ENCODE results near the gene MEAK7. TPM values are rescaled to one million over a fixed set of nuclear protein-coding genes. Genes with fewer than 3 reads are reported as not detected.

Gene MEAK7, protein sequence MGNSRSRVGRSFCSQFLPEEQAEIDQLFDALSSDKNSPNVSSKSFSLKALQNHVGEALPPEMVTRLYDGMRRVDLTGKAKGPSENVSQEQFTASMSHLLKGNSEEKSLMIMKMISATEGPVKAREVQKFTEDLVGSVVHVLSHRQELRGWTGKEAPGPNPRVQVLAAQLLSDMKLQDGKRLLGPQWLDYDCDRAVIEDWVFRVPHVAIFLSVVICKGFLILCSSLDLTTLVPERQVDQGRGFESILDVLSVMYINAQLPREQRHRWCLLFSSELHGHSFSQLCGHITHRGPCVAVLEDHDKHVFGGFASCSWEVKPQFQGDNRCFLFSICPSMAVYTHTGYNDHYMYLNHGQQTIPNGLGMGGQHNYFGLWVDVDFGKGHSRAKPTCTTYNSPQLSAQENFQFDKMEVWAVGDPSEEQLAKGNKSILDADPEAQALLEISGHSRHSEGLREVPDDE
- 28.5 and 30.3 TPM in 2 replicates for total RNA-seq (ENCODE audit: low replicate concordance)
- long read RNA-seq, full-length matches to known transcripts: 37 of 91 reads
- long read RNA-seq, partial matches to known transcripts: 10 of 91 reads
- long read RNA-seq, other reads (novel, unspliced or antisense): 44 of 91 reads

DNA sequence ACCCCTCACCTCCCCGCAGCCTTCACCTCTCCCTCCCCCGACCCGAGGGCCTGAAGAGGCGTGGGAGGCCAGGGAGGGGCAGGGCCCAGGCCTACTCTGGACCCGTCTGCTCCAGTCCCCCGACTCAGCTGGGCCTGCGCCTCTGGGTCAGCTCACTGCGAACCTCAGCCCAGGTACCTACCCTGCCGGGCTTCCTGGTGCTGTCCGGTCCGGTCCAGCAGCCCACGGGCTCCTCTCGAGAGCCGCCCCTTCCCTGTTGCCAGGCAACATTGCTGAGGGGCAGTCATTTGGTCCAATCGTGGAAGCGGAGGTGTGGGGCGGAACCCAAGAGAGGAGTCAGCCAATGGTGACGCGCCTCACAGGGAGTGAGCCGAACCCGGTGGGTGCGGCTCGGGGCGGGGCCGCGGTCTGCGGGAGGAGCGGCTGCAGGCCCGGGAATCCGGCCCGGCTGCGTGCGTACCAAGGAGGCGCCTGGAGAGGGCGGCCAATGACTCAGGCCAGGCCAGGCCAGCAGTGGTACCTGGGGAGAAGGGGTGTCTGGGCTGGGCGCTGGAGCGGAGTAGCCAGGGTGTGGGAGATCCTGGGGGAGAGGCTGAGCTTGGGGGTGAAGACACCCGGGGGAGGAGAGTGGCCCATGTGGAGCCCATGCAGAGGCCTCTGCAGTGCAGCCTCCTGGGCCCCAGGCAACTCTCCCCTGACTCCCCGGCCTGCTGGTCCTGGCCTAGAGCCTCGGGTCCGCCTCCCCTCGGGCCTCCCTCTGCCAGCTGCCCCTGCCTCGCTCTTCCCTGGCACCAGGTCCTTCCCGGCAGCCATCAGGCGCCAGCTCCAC, at the start of gene MEAK7:
Gene MEAK7, minus strand, starts transcription at position 240 of the 829 bp plus-strand sequence. CDS start 6,573 bp downstream, outside the sequence.
- DNase-seq (ENCODE audit: extremely low spot score, unreplicated experiment): peak; percentile 99
- Mint-ChIP-seq H3K36me3 (peaks cover 4% of the 10 kb centered on the region), H3K9me3 (no peaks in the 10 kb centered on the region), H3K4me1 (ENCODE audit: unreplicated experiment) (peaks cover 23% of the 10 kb centered on the region), H3K27me3 (peaks cover 3% of the 10 kb centered on the region), H3K27ac (peak within 1 kb of the TSS; percentile 84), H3K4me3 (peak within 1 kb of the TSS; percentile 92)
- TF ChIP-seq, protein P1, sequence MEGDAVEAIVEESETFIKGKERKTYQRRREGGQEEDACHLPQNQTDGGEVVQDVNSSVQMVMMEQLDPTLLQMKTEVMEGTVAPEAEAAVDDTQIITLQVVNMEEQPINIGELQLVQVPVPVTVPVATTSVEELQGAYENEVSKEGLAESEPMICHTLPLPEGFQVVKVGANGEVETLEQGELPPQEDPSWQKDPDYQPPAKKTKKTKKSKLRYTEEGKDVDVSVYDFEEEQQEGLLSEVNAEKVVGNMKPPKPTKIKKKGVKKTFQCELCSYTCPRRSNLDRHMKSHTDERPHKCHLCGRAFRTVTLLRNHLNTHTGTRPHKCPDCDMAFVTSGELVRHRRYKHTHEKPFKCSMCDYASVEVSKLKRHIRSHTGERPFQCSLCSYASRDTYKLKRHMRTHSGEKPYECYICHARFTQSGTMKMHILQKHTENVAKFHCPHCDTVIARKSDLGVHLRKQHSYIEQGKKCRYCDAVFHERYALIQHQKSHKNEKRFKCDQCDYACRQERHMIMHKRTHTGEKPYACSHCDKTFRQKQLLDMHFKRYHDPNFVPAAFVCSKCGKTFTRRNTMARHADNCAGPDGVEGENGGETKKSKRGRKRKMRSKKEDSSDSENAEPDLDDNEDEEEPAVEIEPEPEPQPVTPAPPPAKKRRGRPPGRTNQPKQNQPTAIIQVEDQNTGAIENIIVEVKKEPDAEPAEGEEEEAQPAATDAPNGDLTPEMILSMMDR (conservative IDR thresholded peaks at IDR 0.05): peak; percentile 13

DNA sequence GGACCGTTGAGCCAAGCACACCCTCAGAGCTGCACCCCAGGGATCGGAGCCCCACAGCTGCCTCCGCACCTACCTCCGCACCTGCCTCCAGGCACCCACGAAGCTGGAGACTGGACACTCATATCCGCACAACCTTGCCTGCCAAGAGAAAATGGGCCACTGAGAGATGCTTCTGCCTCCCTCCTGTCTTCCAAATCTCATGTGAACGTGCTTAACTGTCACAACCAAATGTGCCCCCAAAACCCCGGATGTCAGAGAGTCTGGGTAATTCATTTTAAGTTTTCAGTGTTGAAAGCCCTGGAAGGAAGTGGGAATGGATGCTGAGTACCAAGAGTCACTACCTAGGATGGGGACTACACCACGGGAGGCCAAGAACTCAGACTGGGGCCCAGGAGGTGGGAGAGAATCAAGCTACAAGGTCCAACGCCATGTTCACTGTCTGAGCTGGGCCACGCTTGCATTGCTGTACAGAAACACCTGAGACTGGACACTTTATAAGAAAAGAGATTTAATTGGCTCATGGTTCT, 49.5 kb upstream of the MEAK7 start:
- Mint-ChIP-seq H3K27ac (peak overlapping the region; percentile 21), H3K9me3 (no peaks in the 10 kb centered on the region), H3K4me3 (no peak overlapping the region), H3K36me3 (no peaks in the 10 kb centered on the region), H3K4me1 (ENCODE audit: unreplicated experiment) (peaks cover 34% of the 10 kb centered on the region), H3K27me3 (no peaks in the 10 kb centered on the region)
- DNase-seq (ENCODE audit: extremely low spot score, unreplicated experiment): no peak
- TF ChIP-seq, protein P1 (conservative IDR thresholded peaks at IDR 0.05): no peak

DNA sequence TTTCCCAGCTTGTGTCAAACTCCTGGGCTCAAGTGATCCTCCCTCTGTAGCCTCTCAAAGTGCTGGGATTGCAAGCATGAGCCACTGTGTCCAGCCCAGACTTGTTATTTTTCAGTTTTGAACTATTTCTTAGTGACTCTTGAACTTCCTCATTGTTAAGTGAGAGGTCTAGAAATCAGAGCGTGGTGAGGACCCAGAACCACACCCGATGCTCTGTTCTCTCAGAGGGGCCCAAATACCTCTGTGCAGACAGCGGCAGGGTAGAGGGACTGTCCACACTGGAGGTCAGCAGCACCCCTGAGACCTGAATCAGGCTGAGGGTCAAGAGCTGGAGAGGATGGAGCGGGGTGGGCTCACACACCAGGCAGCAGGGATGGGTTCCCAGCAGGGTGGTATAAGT, 47.7 kb upstream of the MEAK7 start:
- H3K27ac Mint-ChIP-seq: peak overlapping the region; percentile 80
- peaks cover 40% of the 10 kb centered on the region for H3K4me1 Mint-ChIP-seq (ENCODE audit: unreplicated experiment)
- H3K4me3 Mint-ChIP-seq: no peak overlapping the region
- no peak for DNase-seq (ENCODE audit: extremely low spot score, unreplicated experiment)
- no peaks in the 10 kb centered on the region for H3K27me3 Mint-ChIP-seq
- TF ChIP-seq, protein P1 (conservative IDR thresholded peaks at IDR 0.05): no peak
- H3K9me3 Mint-ChIP-seq: no peaks in the 10 kb centered on the region
- H3K36me3 Mint-ChIP-seq: no peaks in the 10 kb centered on the region

DNA sequence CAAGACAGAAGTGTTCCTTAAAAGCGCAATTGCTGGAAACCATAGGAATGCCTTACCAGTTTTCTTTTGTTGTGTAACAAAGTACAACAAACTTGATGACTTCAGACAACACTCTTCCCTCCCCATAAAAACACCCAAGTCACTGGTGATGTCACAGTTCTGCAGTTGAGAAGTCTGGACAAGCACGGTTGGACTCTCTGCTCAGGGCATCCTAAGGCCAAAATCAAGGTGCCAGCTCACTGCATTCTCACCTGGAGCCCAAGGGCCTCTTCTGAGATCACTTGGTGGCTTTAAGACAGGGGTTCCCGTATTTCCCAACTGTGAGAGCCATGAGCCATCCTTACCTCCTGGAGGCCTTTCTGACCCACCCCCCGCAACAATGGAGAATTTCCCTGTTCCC, 45.6 kb upstream of the MEAK7 start:
- Mint-ChIP-seq H3K4me1 (ENCODE audit: unreplicated experiment) (peaks cover 40% of the 10 kb centered on the region), H3K36me3 (no peaks in the 10 kb centered on the region), H3K27ac (peak overlapping the region; percentile 13), H3K9me3 (no peaks in the 10 kb centered on the region), H3K4me3 (no peak overlapping the region), H3K27me3 (no peaks in the 10 kb centered on the region)
- TF ChIP-seq, protein P1 (conservative IDR thresholded peaks at IDR 0.05): no peak
- no peak for DNase-seq (ENCODE audit: extremely low spot score, unreplicated experiment)
